CD4-positive, CD25-positive, alpha-beta regulatory T cell (primary cell): Measurements from ENCODE around the gene NCOA3. TPM values are rescaled to one million over a fixed set of nuclear protein-coding genes. Genes with fewer than 3 reads are reported as not detected.

ENCODE experiments used
- ATAC-seq, 2 donors: fragments of 150-1000 bp; cut with Tn5 transposase; one replicate each; pipeline ENCODE4 v1.10.0; 2021; ENCODE audit warnings: low read depth in 2 of 2, moderate number of reproducible peaks in 2 of 2, moderate library complexity in 1 of 2
- DNase-seq, 3 donors: peaks; one replicate each; pipeline versions ENCODE4 v3.0.0 to v3.0.0-alpha.2; 2012 to 2022; ENCODE audit warnings: mixed read lengths in 1 of 3
- H3K27ac ChIP-seq: one replicate; pipeline ENCODE4 v1.7.0; 2013; ENCODE audit warnings: mild to moderate bottlenecking, low read length; ENCODE audit not compliant: insufficient read depth, poor library complexity, severe bottlenecking
- H3K27me3 ChIP-seq: one replicate; pipeline ENCODE4 v1.7.0; 2013; ENCODE audit warnings: low read length; ENCODE audit not compliant: control insufficient read depth, insufficient read depth
- H3K36me3 ChIP-seq: one replicate; pipeline ENCODE4 v1.7.0; 2013; ENCODE audit warnings: mild to moderate bottlenecking, low read length, moderate library complexity; ENCODE audit not compliant: control insufficient read depth, insufficient read depth
- H3K4me1 ChIP-seq: 2 replicates; pipeline ENCODE4 v1.7.0; 2013; ENCODE audit warnings: mild to moderate bottlenecking, low read length; ENCODE audit not compliant: insufficient read depth, control insufficient read depth, poor library complexity, severe bottlenecking
- H3K4me3 ChIP-seq: one replicate; pipeline ENCODE4 v1.7.0; 2013; ENCODE audit warnings: low read depth, mild to moderate bottlenecking, low read length, moderate library complexity
- H3K9me3 ChIP-seq, 2 experiments: 1 replicate in 1 of 2; 2 replicates in 1 of 2; pipeline ENCODE4 v1.7.0; 2013; ENCODE audit warnings: low read length in 2 of 2, mild to moderate bottlenecking in 1 of 2, moderate library complexity in 1 of 2; ENCODE audit not compliant: control insufficient read depth in 2 of 2
- H3K27ac Mint-ChIP-seq, 3 donors: one replicate each; pipeline ENCODE4 v1.8.0; 2020 to 2022; ENCODE audit warnings: mild to moderate bottlenecking in 3 of 3, mixed read lengths in 3 of 3, moderate library complexity in 2 of 3
- H3K27me3 Mint-ChIP-seq: one replicate; pipeline ENCODE4 v1.8.0; 2022; ENCODE audit warnings: mild to moderate bottlenecking, mixed read lengths
- H3K36me3 Mint-ChIP-seq: one replicate; pipeline ENCODE4 v1.8.0; 2020; ENCODE audit warnings: mixed read lengths
- H3K4me1 Mint-ChIP-seq, 4 donors: one replicate each; pipeline ENCODE4 v1.8.0; 2020 to 2022; ENCODE audit warnings: mixed read lengths in 4 of 4, mild to moderate bottlenecking in 1 of 4
- H3K4me3 Mint-ChIP-seq, 4 donors: one replicate each; pipeline ENCODE4 v1.8.0; 2020 to 2022; ENCODE audit warnings: mild to moderate bottlenecking in 4 of 4, mixed read lengths in 4 of 4, moderate library complexity in 3 of 4
- H3K9me3 Mint-ChIP-seq, 7 donors: one replicate each; pipeline ENCODE4 v1.8.0; 2020 to 2022; ENCODE audit warnings: mixed read lengths in 7 of 7, mild to moderate bottlenecking in 3 of 7, moderate library complexity in 2 of 7
- polyA plus RNA-seq, 4 donors: library from polyadenylated mRNA; unstranded; fragments of 300-500 nt; fragmentation: Illumina TruSeq; gene quantifications; one replicate each; pipeline ENCODE4 v1.2.3, GENCODE V29; 2021
- total RNA-seq: library from RNA; stranded (reverse); gene quantifications from one replicate; pipeline ENCODE4 v1.2.3, GENCODE V29; 2022

The NCOA3 gene
- total RNA-seq, result 86.6 TPM
- 10 to 100 TPM; 21.4 to 32.3 (median 24.0) TPM for polyA plus RNA-seq

GRCh38 chr20:47501482-47502270 lies at the start of gene NCOA3:
Gene NCOA3, plus strand, starts transcription at chr20:47501887. Its CDS starts 120,361 bp downstream, at chr20:47622248.
- Mint-ChIP-seq H3K27me3 (no peaks in the 10 kb centered on the region), H3K4me1 (peaks cover 15 to 55% (median 38%) of the 10 kb centered on the region in 4 donors), H3K27ac (peak within 1 kb of the TSS; percentile 94 to 100 (median 97)), H3K4me3 (peak within 1 kb of the TSS; percentile 97 to 100 (median 99)), H3K36me3 (no peaks in the 10 kb centered on the region), H3K9me3 (peaks cover 0 to 1% (median 0%) of the 10 kb centered on the region in 7 donors)
- Histone ChIP-seq H3K9me3 (no peaks in the 10 kb centered on the region), H3K27ac (peak within 1 kb of the TSS; percentile 79), H3K36me3 (no peaks in the 10 kb centered on the region), H3K4me1 (peaks cover 42% of the 10 kb centered on the region), H3K27me3 (no peaks in the 10 kb centered on the region), H3K4me3 (peak within 1 kb of the TSS; percentile 100)
- DNase-seq, result peak; percentile 80 to 97 (median 84)
- peak; percentile 80 to 87 for ATAC-seq

DNA sequence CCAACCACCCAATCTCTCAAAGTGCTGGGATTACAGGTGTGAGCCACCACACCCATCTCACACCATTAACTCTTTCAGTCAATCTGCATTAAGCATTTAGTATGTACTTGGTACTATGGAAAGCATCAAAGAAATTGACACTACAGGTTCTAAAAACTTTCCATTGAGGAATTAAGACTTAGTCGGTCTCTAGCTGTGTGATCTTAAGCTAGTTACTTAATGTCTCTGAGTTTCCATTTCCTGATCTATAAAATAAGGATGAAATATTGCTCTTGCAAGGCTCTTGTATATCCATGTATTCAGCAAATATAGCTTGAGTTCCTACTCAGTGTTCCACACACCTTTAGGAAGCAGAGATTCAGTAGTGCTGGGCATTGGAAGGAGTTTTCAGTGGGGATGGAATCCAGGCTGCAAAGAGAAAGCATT lies 48.9 kb upstream of the NCOA3 start:
- H3K4me1 ChIP-seq, result no peaks in the 10 kb centered on the region

GRCh38 chr20:47453167-47453782 lies 48.4 kb upstream of the NCOA3 start:
- no peak overlapping the region for H3K27ac ChIP-seq
- no peaks in the 10 kb centered on the region for H3K9me3 ChIP-seq
- H3K27me3 Mint-ChIP-seq, result no peaks in the 10 kb centered on the region
- no peaks in the 10 kb centered on the region for H3K36me3 ChIP-seq
- peak in 1 of 3 donors; percentile 63 for DNase-seq
- H3K4me3 Mint-ChIP-seq, result no peak overlapping the region
- no peaks in the 10 kb centered on the region for H3K27me3 ChIP-seq
- H3K27ac Mint-ChIP-seq, result no peak overlapping the region
- peaks cover 3% of the 10 kb centered on the region for H3K36me3 Mint-ChIP-seq
- peaks cover 0 to 7% (median 6%) of the 10 kb centered on the region in 4 donors for H3K4me1 Mint-ChIP-seq
- H3K9me3 Mint-ChIP-seq, result no peaks in the 10 kb centered on the region
- no peak overlapping the region for H3K4me3 ChIP-seq
- ATAC-seq, result no peak
- H3K4me1 ChIP-seq, result no peaks in the 10 kb centered on the region

More for the DNA sequence above, 48.9 kb upstream of the NCOA3 start:
- no peaks in the 10 kb centered on the region for H3K36me3 ChIP-seq
- no peaks in the 10 kb centered on the region for H3K9me3 ChIP-seq
- Mint-ChIP-seq H3K27ac (no peak overlapping the region), H3K9me3 (no peaks in the 10 kb centered on the region), H3K27me3 (no peaks in the 10 kb centered on the region), H3K4me1 (peaks cover 0 to 7% (median 6%) of the 10 kb centered on the region in 4 donors), H3K36me3 (peaks cover 3% of the 10 kb centered on the region), H3K4me3 (no peak overlapping the region)
- no peak overlapping the region for H3K27ac ChIP-seq
- no peak overlapping the region for H3K4me3 ChIP-seq
- DNase-seq (no peak), ATAC-seq (no peak)
- H3K27me3 ChIP-seq, result no peaks in the 10 kb centered on the region

DNA sequence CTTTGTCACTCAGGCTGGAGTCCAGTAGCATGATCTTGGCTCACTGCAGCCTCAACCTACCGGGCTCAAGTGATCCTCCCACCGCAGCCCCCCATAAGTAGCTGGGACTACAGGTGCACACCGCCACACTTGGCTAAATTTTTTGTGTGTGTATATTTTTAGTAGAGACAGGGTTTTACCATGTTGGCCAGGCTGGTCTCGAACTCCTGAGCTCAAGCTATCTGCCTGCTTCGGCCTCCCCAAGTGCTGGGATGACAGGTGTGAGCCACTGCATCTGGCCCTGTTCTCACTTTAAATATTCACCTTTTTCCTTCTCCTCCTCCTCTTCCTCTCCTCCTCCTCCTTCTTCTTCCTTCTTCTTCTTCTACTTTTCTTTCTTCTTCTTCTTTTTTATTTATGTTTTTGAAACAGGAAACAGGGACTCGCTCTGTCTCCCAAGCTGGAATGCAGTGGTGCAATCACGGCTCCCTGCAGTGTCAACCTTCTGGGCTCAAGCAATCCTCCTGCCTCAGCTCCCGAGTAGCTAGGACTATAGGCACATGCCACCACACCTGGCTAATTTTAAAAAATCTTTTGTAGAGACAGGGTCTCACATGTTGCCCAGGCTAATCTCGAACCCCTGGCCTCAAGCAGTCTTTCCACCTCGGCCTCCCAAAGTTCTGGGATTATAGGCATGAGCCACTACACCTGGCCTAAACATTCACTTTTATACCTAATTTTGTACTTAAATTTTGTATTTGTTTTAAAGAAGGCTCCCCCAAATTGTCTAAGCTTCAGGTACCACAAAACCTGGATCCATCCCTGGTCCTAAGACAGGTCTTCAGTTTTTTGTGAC lies 47.2 kb upstream of the NCOA3 start:
- no peak overlapping the region for H3K4me3 Mint-ChIP-seq
- H3K4me1 Mint-ChIP-seq, result peaks cover 0 to 7% (median 6%) of the 10 kb centered on the region in 4 donors
- Histone ChIP-seq H3K4me3 (no peak overlapping the region), H3K27ac (no peak overlapping the region), H3K36me3 (no peaks in the 10 kb centered on the region), H3K4me1 (no peaks in the 10 kb centered on the region), H3K9me3 (no peaks in the 10 kb centered on the region), H3K27me3 (no peaks in the 10 kb centered on the region)
- peaks cover 3% of the 10 kb centered on the region for H3K36me3 Mint-ChIP-seq
- H3K27me3 Mint-ChIP-seq, result no peaks in the 10 kb centered on the region
- peak overlapping the region in 1 of 3 donors; percentile 62 for H3K27ac Mint-ChIP-seq
- no peak for DNase-seq
- no peaks in the 10 kb centered on the region for H3K9me3 Mint-ChIP-seq
- ATAC-seq, result no peak

DNA sequence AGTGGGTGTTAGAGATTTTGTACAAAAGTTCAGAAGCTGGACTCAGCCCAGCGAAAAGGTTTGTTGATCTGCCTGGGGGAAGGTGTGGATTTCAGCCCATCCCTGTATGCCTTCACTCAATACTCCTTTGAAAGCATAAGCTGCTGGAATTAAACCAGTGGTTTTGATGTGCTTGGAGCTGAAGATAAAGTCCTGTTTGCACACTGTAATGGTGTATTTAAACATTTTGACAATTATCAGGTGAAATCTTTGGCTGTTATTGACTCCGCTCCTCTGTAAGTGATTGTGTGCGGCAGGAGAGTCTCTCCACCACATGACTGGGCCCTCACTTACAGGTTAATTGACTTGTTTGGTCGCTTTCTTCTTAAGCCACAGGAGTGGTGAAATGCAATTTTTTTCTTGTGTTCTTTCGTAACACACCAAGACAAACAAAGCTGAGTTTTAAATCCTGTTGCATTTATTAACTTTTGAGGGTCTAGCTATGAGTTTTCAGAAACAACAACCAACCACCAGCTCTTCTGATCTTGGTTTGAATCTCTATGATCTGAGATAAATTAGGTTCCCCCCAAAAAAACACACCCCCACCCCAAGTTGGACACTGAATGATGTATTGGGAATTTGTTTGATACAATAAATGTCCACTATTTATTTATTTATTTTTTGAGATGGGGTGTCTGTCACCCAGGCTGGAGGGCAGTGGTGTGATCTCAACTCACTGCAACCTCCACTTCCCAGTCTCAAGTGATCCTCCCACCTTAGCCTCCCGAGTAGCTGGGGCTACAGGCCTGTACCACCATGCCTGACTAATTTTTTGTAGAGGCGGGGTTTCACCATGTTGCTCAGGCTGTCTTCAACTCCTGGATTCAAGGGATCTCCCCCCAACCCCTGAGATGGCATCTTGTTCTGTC lies 46.3 kb upstream of the NCOA3 start:
- Mint-ChIP-seq H3K36me3 (peaks cover 3% of the 10 kb centered on the region), H3K27ac (no peak overlapping the region), H3K4me1 (peaks cover 2 to 8% (median 6%) of the 10 kb centered on the region in 4 donors), H3K27me3 (no peaks in the 10 kb centered on the region), H3K9me3 (no peaks in the 10 kb centered on the region), H3K4me3 (no peak overlapping the region)
- Histone ChIP-seq H3K4me3 (no peak overlapping the region), H3K4me1 (no peaks in the 10 kb centered on the region), H3K27me3 (no peaks in the 10 kb centered on the region), H3K9me3 (no peaks in the 10 kb centered on the region), H3K36me3 (no peaks in the 10 kb centered on the region), H3K27ac (no peak overlapping the region)
- no peak for DNase-seq
- no peak for ATAC-seq

- Histone ChIP-seq H3K9me3 (no peaks in the 10 kb centered on the region), H3K27me3 (no peaks in the 10 kb centered on the region), H3K36me3 (no peaks in the 10 kb centered on the region), H3K4me1 (no peaks in the 10 kb centered on the region), H3K4me3 (no peak overlapping the region), H3K27ac (no peak overlapping the region)
- DNase-seq (no peak), ATAC-seq (no peak)
- Mint-ChIP-seq H3K9me3 (no peaks in the 10 kb centered on the region), H3K4me1 (peaks cover 5 to 8% (median 6%) of the 10 kb centered on the region in 4 donors), H3K36me3 (peaks cover 3% of the 10 kb centered on the region), H3K27ac (no peak overlapping the region), H3K4me3 (no peak overlapping the region), H3K27me3 (no peaks in the 10 kb centered on the region)
Observed at GRCh38 chr20:47456041-47456537, 45.6 kb upstream of the NCOA3 start.
